Ramos (cell line): Measurements from ENCODE around the gene EFR3B.
"Not testable (repeated sequence)": the region's sequence is repeated elsewhere in the genome, so short reads cannot be mapped to it uniquely, and the experiment has no call there.

ENCODE experiments used
- in situ Hi-C: fragments of 300-500 bp; cut with MboI; formaldehyde crosslinking; loops from one replicate; pipeline ENCODE4 v1.14.3; 2022; ENCODE audit warnings: low sequenced_read_pairs; ENCODE audit not compliant: unreplicated experiment

Gene EFR3B

DNA sequence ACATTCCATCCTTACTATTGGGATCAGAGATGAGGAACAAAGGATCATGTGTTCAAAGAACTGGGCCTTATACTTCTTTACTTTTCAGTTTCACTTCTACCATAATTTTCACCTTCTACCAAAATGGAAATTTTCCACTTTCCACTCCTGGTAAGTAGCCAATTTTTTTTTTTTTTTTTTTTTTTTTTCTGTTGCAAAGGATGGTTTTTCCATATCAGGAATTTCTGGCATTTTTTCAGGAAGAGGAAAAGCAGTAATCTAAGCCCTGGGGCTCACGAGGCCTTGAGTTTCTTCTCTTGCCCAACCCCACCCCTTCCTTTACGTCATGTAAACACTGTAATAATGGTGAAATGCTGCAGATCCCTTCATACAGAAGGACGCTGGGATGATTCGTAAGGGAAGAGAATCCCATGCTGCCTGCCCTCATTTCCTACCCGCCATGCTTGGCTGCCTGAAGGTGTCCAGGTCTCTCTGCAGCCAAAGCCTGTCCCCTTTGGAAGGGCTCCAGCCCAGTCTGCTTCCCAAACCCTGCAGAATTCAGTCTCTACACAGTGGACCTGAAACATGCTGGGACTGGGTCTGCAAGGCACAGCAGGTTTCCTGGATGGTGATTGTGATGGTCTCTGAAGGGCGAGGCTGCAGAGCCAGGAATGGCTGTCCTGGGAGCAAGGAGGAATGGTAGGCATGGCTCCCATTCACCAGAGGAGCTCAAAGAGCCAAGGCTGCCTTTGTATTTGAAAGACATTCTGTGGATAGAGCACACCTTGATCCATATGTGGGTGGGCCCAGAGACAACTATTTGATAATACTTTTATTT, 57.0 kb downstream of the EFR3B start:
- in situ Hi-C loops = no loop called here

DNA sequence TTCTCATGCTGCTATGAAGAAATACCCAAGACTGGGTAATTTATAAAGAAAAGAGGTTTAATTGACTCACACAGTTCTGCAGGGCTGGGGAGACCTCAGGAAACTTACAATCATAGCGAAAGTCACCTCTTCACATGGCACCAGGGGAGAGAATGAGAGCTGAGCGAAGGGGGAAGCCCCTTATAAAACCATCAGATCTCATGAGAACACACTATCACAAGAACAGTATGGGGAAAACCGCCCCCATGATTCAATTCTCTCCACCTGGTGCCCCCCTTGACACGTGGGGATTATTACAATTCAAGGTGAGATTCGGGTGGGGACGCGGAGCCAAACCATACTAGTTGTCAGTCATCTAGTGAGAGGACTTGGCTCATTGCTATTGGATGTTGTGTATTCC, 60.5 kb downstream of the EFR3B start:
- in situ Hi-C loops = not testable (repeated sequence)

DNA sequence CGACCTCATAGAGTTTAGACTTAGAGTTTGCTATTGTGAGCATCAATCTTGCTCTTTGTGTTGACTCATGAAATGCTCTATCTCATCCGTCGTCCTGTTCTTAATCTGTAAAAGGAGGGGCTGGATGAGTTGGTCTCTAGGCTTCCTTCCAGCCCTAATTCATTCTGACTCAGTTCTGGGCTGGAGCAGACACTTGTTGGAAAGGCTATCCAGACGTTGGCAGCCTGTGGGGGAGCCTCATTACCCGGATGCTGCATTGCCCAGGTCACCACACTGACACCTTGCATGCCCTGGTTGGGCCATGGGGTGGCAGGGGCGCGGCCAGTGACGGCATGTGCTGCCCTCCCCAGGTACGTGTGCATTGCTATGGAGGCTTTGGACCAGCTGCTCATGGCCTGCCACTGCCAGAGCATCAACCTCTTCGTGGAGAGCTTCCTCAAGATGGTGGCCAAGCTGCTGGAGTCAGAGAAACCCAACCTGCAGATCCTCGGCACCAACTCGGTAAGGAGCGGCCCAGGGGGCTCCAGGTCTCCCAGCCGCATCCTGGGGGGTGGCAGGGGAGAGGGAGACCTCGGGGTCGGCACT, 61.5 kb downstream of the EFR3B start:
- in situ Hi-C loops = no loop called here

DNA sequence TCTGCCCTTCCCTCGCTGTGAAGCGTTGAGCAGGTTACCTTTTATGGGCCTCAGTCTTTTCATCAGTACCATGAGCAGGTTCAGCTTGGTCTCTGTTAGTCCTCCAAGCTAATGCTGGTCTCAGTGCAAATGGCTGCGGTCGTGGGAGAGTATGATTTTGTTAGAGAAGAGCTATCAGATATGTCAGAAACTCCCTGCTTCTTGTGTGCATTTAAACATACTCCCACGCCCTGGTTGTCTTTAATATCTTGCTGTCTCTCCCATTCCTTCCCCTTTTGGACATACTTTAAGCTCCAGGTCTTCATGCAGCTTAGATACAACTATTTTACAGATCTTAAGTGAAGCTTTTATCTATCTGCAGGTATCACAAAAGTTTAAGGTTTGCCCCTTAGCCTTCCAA, 62.9 kb downstream of the EFR3B start:
- in situ Hi-C loops = no loop called here

DNA sequence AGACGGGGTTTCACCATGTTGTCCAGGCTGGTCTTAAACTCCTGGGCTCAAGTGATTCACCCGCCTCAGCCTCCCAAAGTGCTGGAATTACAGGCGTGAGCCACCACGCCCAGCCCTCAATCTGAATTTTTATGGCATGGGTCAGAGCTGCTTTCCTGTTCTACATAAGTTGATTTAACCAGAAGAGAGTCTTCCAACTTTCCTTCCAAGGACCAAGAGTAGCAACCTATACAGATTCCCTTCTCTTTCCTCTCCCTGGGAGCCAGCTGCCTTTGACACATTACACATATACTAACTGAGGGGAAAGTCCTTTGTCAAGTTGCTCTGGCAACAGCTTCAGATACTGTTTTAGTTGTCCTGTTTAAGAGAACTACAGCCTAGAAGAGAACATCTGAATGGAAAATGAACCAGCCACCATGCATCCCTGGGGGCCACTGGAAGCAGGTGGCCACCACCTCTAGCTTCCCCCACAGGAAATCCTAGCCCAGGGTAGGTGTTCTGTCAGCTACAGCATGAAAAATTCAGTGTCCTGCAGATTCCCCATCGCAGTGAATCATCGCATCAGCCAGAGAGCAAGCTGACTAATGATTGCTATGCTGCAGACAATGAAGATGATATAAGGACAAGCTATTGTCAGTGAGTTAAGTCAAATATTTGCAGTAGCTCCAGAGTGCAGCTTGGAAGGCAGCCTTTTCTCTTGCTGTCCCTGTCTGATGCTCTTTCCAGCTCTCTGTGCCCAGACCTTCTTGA, 63.6 kb downstream of the EFR3B start:
- in situ Hi-C loops = no loop called here

- in situ Hi-C loops = no loop called here
These were observed 67.9 kb downstream of the EFR3B start for GRCh38 chr2:25109822-25110221.

DNA sequence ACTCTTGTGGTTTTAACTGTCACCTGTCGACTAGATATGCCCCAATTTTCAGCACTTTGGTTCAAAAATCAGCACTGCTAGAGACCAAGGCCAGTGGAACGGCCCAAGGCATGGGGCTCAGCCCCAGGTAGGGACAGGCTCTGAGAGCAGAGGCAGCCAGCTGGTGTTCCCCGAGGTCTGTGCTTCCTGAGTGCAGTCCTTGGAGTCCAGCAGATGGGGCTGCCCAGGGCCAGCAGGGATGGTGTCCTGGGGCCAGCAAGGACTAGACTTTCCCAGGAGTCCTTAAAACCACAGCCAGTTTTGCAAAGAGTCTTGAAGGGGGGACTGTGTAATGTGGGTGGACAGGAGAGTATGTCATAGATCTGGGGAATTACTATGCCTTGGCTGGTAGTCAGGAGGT, 70.2 kb downstream of the EFR3B start:
- in situ Hi-C loops = no loop called here

- in situ Hi-C loops = no loop called here
These were observed 73.5 kb downstream of the EFR3B start for GRCh38 chr2:25115249-25115883.

GRCh38 chr2:25115902-25116301, 74.0 kb downstream of the EFR3B start:
- in situ Hi-C loops = no loop called here

DNA sequence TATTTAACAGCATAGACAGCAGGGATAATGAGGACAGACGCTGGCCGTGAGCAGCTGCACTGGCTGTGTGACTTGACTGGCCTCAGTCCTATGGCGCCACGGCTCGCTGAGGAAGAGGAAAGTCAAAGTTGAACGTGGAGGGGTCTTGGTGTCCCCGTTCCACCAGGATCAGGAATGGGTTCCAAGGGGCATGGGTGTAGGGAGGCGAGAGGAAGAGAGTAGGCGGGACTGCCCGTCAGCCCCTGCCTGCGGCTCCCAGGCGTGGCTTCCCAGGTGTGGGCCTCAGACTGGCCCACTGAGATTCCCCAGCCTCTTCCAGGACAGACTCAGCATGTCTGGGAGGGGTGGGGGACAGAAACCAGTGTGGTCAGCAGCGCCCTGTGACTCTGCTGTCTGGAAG, 75.1 kb downstream of the EFR3B start:
- in situ Hi-C loops = no loop called here

- in situ Hi-C loops = no loop called here
These were observed 77.4 kb downstream of the EFR3B start for GRCh38 chr2:25119263-25119662.

DNA sequence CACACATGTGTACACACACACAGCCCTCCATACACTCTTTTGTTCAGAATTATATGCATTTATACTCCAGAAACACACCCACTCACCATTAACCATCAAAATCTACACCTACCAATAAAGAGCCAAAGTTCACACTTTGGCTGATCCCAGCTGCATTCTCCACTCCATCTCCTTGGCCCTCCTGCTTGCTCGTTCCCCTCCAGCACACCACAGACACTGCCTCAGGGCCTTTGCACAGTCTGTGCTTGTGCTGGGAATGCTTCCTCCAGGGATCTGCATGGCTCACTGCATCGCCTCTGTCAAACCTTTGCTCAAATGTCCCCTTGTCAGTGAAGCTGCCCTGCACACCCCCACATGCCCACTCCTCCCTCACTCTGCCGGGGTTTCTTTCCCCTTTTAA, 80.5 kb downstream of the EFR3B start:
- in situ Hi-C loops = no loop called here

GRCh38 chr2:25123682-25124081, 81.8 kb downstream of the EFR3B start:
- in situ Hi-C loops = no loop called here

GRCh38 chr2:25125189-25125588, 83.3 kb downstream of the EFR3B start:
- in situ Hi-C loops = no loop called here

- in situ Hi-C loops = no loop called here
These were observed 84.1 kb downstream of the EFR3B start for GRCh38 chr2:25125976-25126375.

- in situ Hi-C loops = not testable (repeated sequence)
These were observed 85.2 kb downstream of the EFR3B start for GRCh38 chr2:25127071-25127470.

GRCh38 chr2:25127646-25128045, 85.8 kb downstream of the EFR3B start:
- in situ Hi-C loops = no loop called here

GRCh38 chr2:25129901-25130520, 88.1 kb downstream of the EFR3B start:
- in situ Hi-C loops = loop anchor here (5.0 to 10.0 kb wide), 2 partner anchors 153 to 725 kb away; no protein-coding TSS in a partner anchor

DNA sequence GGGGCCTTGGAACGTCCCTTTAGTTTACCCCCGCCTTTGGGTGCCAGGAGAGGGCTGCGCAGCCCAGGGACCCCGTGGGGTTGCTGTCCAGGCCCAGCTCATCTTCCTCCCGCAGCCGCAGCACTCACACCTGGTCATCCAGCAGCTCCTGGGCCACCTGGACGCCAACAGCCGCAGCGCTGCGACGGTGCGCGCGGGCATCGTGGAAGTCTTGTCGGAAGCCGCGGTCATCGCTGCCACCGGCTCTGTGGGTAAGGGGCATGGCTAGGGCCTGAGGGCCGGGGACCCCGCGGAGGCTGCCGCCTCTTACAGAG, 89.3 kb downstream of the EFR3B start:
- in situ Hi-C loops = loop anchor here (5.0 to 10.0 kb wide), 2 partner anchors 154 to 726 kb away; no protein-coding TSS in a partner anchor

GRCh38 chr2:25131567-25132298, 89.9 kb downstream of the EFR3B start:
- in situ Hi-C loops = loop anchor here (5.0 to 10.0 kb wide), 2 partner anchors 154 to 727 kb away; no protein-coding TSS in a partner anchor
